ENCODE data around the gene SNAPC4. TPM values are rescaled to one million over a fixed set of nuclear protein-coding genes. Genes with fewer than 3 reads are reported as not detected.
"Not testable (repeated sequence)": the region's sequence is repeated elsewhere in the genome, so short reads cannot be mapped to it uniquely, and the experiment has no call there.

Gene SNAPC4
- total RNA-seq, 6 experiments from 2014 or later: 3.8 to 6.5 (median 5.4) TPM

DNA sequence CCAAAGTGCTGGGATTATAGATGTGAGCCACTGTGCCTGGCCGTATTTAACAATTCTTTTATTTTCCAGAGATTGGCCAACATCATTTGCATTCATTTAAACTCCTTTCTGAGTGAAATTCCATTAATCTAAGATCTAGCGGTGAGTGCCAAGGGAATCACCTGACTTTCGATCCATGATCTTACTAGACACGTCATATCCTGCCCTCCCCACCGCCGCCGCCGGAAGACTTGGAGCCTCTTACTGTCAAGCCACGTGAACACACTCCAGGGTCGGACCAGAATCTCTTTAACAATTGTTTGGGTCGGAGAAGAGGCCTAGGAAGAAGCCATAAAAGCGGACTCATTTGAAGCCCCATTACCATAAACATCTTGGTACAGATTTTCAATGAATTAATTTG lies 26.8 kb upstream of the SNAPC4 start:
- H3K4me3 ChIP-seq: no peak overlapping the region
- H3K36me3 ChIP-seq: peaks cover 0 to 42% (median 17%) of the 10 kb centered on the region in 4 donors
- no peaks in the 10 kb centered on the region for H3K4me1 ChIP-seq
- no peak for ATAC-seq
- H3K9me3 ChIP-seq: no peaks in the 10 kb centered on the region
- no peak for DNase-seq
- no peak overlapping the region for H3K27ac ChIP-seq
- H3K27me3 ChIP-seq: no peaks in the 10 kb centered on the region
- WGBS (ENCODE audit: insufficient coverage, low coverage, low lambda C conversion rate, missing lambda C conversion rate): 86% methylated on average over 11 of the region's 12 CpGs
- no peak for TF ChIP-seq POLR2A (IDR thresholded peaks at IDR 0.05)
- TF ChIP-seq, protein P1, sequence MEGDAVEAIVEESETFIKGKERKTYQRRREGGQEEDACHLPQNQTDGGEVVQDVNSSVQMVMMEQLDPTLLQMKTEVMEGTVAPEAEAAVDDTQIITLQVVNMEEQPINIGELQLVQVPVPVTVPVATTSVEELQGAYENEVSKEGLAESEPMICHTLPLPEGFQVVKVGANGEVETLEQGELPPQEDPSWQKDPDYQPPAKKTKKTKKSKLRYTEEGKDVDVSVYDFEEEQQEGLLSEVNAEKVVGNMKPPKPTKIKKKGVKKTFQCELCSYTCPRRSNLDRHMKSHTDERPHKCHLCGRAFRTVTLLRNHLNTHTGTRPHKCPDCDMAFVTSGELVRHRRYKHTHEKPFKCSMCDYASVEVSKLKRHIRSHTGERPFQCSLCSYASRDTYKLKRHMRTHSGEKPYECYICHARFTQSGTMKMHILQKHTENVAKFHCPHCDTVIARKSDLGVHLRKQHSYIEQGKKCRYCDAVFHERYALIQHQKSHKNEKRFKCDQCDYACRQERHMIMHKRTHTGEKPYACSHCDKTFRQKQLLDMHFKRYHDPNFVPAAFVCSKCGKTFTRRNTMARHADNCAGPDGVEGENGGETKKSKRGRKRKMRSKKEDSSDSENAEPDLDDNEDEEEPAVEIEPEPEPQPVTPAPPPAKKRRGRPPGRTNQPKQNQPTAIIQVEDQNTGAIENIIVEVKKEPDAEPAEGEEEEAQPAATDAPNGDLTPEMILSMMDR (IDR thresholded peaks at IDR 0.05): no peak
- intact Hi-C loops (cut with DNase I): no loop called here

DNA sequence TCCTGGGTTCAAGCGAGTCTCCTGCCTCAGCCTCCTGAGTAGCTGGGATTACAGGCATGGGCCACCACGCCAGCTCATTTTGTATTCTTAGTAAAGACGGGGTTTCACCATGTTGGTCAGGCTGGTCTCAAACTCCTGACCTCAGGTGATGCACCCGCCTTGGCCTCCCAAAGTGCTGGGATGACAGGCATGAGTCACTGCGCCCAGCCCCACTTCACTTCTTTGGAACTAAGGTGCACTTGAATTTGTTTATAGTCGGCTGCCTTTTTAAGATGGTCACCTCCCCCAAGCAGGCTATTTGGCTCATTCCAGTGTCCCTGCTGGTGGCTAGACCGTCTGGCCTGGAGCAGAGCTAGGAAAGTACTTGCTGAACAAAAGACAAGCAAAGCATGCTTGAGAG lies 25.4 kb upstream of the SNAPC4 start:
- ATAC-seq: peak in 1 of 4 donors; percentile 13
- H3K27ac ChIP-seq; H3K27me3 ChIP-seq; intact Hi-C loops (cut with DNase I); H3K9me3 ChIP-seq; H3K4me3 ChIP-seq; H3K4me1 ChIP-seq; DNase-seq: not testable (repeated sequence)
- H3K36me3 ChIP-seq: peaks cover 0 to 53% (median 24%) of the 10 kb centered on the region in 4 donors
- 91% methylated on average over 6 of the region's 7 CpGs for whole genome bisulfite sequencing (ENCODE audit: insufficient coverage, low coverage, low lambda C conversion rate, missing lambda C conversion rate)

DNA sequence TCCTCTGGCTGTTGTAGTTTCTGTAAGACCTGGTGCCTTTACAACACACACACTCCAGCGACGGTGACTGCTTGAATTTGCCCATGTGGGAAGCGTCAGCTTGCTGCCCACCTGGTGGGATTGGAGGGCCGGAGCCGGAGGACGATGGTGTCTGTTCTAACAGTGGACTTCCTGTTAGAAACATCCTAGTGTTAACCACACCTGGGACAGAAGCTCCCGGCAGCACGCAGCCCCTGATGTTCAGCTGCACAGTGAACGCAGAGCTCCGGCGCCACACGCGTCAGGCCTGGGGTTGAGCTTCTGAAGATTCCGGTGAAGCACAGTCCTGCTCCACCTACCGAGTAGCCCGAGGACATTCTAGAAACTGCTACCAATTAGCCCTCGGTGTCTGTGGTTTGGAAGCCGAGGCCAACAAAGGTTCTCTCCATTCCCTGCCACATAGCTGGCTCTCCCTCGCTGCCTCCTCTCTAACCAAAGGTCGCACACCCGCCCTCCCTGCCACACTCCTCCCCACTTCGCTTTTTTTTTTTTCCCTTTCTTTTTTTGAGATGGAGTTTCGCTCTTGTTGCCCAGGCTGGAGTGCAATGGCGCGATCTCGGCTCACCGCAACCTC lies 24.9 kb upstream of the SNAPC4 start:
- ATAC-seq (peak in 1 of 4 donors; percentile 73), DNase-seq (no peak)
- Histone ChIP-seq H3K27me3 (no peaks in the 10 kb centered on the region), H3K9me3 (no peaks in the 10 kb centered on the region), H3K4me3 (no peak overlapping the region), H3K36me3 (peaks cover 0 to 54% (median 25%) of the 10 kb centered on the region in 4 donors), H3K4me1 (no peaks in the 10 kb centered on the region), H3K27ac (no peak overlapping the region)
- WGBS (ENCODE audit: insufficient coverage, low coverage, low lambda C conversion rate, missing lambda C conversion rate): 100% methylated on average over 4 of the region's 27 CpGs
- intact Hi-C loops (cut with DNase I): no loop called here
- TF ChIP-seq, protein P1 (IDR thresholded peaks at IDR 0.05): no peak
- no peak for TF ChIP-seq POLR2A (IDR thresholded peaks at IDR 0.05)

DNA sequence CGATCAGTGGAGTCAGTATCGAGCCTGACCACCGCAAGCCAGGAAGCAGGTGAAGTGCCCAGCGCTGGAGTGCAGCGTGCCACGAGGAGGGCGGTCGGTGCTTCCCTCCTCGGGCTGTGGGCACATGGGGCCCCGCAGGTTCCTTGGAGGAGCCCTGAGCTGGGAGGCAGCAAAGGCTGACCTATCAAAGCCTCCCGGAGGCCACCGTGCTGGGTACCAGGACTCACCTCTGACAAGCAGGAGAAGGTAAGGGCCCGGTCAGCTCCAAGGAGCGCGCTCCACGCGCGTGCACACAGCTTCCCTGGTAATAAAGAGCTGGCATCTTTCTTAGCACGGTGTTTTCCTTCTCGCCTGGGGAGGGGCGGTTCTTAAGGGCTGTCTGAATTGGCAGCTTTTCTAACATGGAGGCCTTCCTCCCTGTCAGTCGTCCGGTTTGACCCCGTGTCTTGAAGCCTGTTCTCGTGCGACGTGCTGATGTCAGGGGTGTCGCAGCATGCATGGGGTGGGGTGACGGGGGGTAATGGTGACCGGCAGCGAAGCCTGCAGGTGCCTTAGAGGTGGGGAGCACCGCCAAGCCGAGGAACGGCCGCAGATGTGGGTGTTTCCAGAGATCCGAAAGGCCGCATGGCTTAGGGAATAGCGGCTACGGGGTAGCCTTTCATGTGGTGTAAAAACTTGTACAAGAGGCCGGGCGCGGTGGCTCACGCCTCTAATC lies 23.6 kb upstream of the SNAPC4 start:
- H3K36me3 ChIP-seq: peaks cover 0 to 62% (median 31%) of the 10 kb centered on the region in 4 donors
- ATAC-seq (no peak), DNase-seq (no peak)
- no peak overlapping the region for H3K4me3 ChIP-seq
- 97% methylated on average over 12 of the region's 43 CpGs for WGBS (ENCODE audit: insufficient coverage, low coverage, low lambda C conversion rate, missing lambda C conversion rate)
- TF ChIP-seq, protein P1 (IDR thresholded peaks at IDR 0.05): no peak
- TF ChIP-seq POLR2A (IDR thresholded peaks at IDR 0.05): no peak
- no peaks in the 10 kb centered on the region for H3K27me3 ChIP-seq
- intact Hi-C loops (cut with DNase I): no loop called here
- no peaks in the 10 kb centered on the region for H3K4me1 ChIP-seq
- no peaks in the 10 kb centered on the region for H3K9me3 ChIP-seq
- no peak overlapping the region for H3K27ac ChIP-seq

DNA sequence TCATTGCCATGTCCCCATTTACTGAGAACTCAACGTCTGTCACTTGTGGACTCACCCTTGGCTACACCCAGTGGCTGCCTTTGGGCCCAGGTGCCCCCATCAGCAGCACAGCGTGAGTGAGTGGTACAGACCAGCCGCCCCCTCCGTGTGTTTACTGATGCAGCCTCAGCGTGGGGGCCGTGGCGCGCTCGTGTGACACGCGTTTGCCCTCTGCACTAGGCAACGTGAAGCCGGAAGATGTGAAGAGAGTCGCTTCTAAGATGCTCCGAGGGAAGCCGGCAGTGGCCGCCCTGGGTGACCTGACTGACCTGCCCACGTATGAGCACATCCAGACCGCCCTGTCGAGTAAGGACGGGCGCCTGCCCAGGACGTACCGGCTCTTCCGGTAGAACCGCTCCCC lies 22.9 kb upstream of the SNAPC4 start:
- peaks cover 0 to 1% (median under 1%) of the 10 kb centered on the region in 4 donors for H3K4me1 ChIP-seq
- DNase-seq (no peak), ATAC-seq (no peak)
- no peak overlapping the region for H3K4me3 ChIP-seq
- H3K27ac ChIP-seq: no peak overlapping the region
- no peak for TF ChIP-seq POLR2A (IDR thresholded peaks at IDR 0.05)
- TF ChIP-seq, protein P1 (IDR thresholded peaks at IDR 0.05): no peak
- intact Hi-C loops (cut with DNase I): no loop called here
- H3K27me3 ChIP-seq: no peaks in the 10 kb centered on the region
- H3K9me3 ChIP-seq: no peaks in the 10 kb centered on the region
- peaks cover 0 to 67% (median 33%) of the 10 kb centered on the region in 4 donors for H3K36me3 ChIP-seq
- 96% methylated on average over 5 of the region's 26 CpGs for WGBS (ENCODE audit: insufficient coverage, low coverage, low lambda C conversion rate, missing lambda C conversion rate)
